Activated CD4-positive, alpha-beta T cell treated with anti-CD3 and anti-CD28 coated beads, Interleukin-2, amount 10 ng/mL, durations not matched to agents 7 days and 5 days (primary cell): ENCODE results near the gene TANGO2. TPM values are rescaled to one million over a fixed set of nuclear protein-coding genes. Genes with fewer than 3 reads are reported as not detected.
"Not testable (repeated sequence)": the region's sequence is repeated elsewhere in the genome, so short reads cannot be mapped to it uniquely, and the experiment has no call there.

Experiments
- CTCF ChIA-PET: fragments of 350-600 bp; sonication (Branson Sonifier 250); formaldehyde crosslinking; loops from one replicate; lab custom pipeline; 2021; ENCODE audit warnings: antibody characterized with exemption; lab: Charles Lee
- POLR2A ChIA-PET: fragments of 350-600 bp; sonication (Branson Sonifier 250); formaldehyde crosslinking; loops from one replicate; lab custom pipeline; 2021; ENCODE audit warnings: antibody characterized with exemption; lab: Charles Lee
- DNase-seq: peaks from one replicate; pipeline ENCODE4 v3.0.0-alpha.2; 2020
- H3K27ac Mint-ChIP-seq: one replicate; pipeline ENCODE4 v1.8.0; 2021; ENCODE audit warnings: mild to moderate bottlenecking, moderate library complexity, mixed read lengths
- H3K27me3 Mint-ChIP-seq: one replicate; pipeline ENCODE4 v1.8.0; 2021; ENCODE audit warnings: mixed read lengths
- H3K36me3 Mint-ChIP-seq: one replicate; pipeline ENCODE4 v1.8.0; 2021; ENCODE audit warnings: low read depth, mixed read lengths
- H3K4me1 Mint-ChIP-seq: one replicate; pipeline ENCODE4 v1.8.0; 2021; ENCODE audit warnings: mixed read lengths
- H3K4me3 Mint-ChIP-seq: one replicate; pipeline ENCODE4 v1.8.0; 2021; ENCODE audit warnings: mild to moderate bottlenecking, moderate library complexity, mixed read lengths
- H3K9me3 Mint-ChIP-seq: one replicate; pipeline ENCODE4 v1.8.0; 2021; ENCODE audit warnings: mixed read lengths
- total RNA-seq, 2 experiments: library from RNA; stranded (reverse); gene quantifications; one replicate each; pipeline ENCODE4 v1.2.3, GENCODE V29; 2021

The TANGO2 gene
- total RNA-seq, 2 experiments from 2014 or later, result 36.7 to 39.7 TPM

DNA sequence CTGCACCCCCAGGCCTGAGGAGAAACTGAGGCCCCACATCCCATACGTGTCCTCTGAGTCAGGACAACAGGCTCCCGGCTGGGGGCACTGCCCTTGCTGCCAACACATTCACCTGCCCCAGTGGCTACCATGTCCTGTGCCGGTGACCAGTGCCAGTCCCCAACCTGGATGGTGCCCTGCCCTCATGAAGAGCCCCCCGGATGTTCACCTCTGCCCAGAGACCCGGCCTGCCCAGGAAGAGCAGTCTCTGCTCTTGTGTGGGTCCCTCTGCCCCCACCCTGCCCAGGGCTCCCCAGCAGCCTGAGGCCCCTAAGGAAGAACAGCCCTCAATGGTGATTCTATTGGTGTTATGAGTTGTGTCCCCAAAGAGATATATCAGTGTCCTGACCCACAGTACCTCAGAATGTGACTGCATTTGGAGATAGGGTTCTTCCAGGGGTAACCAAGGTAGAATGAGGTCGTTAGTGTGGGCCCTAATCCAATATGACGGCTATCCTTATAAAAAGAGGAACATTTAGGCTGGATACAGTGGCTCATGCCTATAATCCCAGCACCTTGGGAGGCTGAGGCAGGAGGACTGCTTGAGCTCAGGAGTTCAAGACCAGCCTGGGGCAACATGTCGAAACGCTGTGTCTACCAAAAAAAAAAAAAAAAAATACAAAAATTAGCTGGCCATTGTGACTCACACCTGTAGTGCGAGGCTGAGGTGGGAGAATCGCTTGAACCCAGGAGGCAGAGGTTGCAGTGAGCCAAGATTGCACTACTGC lies 45.9 kb downstream of the TANGO2 start:
- H3K4me1 Mint-ChIP-seq, result no peaks in the 10 kb centered on the region
- DNase-seq, result no peak
- peak overlapping the region; percentile 50 for H3K27ac Mint-ChIP-seq
- H3K4me3 Mint-ChIP-seq, result no peak overlapping the region
- H3K27me3 Mint-ChIP-seq, result no peaks in the 10 kb centered on the region
- POLR2A ChIA-PET, result no interaction called here
- no peaks in the 10 kb centered on the region for H3K9me3 Mint-ChIP-seq
- peaks cover 5% of the 10 kb centered on the region for H3K36me3 Mint-ChIP-seq
- CTCF ChIA-PET, result no interaction called here

DNA sequence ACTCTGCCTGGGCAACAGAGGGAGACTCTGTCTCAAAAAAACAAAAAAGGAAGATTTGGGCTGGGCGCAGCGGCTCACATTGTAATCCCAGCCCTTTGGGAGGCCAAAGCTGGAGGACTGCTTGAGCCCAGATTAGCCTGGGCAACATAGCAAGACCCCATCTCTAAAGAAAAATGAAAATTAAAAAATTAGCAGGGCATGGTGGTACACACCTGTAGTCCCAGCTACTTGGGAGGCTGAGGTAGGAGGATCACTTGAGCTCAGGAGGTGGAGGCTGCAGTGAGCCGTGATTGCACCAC lies 46.4 kb downstream of the TANGO2 start:
- H3K9me3 Mint-ChIP-seq, DNase-seq, H3K4me1 Mint-ChIP-seq, H3K36me3 Mint-ChIP-seq, POLR2A ChIA-PET, H3K4me3 Mint-ChIP-seq, CTCF ChIA-PET, H3K27me3 Mint-ChIP-seq: not testable (repeated sequence)
- H3K27ac Mint-ChIP-seq, result peak overlapping the region; percentile 50

DNA sequence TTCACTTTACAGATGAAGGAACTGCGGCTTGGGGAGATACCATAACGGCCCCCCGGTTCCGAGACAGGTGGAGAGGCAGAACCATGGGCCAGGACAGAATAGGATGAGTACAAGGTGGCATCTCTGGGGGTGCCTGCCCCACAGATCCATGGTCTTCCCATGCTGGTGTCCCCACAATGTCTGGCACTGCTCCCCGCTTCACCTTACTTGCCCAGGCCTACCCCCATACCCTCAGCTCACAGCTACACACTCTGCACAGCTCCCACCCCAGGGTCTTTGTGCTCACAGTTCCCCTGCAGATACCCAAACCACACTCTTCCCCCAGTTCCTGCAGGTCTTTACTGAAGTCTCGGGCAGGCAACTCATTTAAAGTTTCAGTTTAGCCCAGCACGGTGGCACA lies 47.7 kb downstream of the TANGO2 start:
- Mint-ChIP-seq H3K9me3 (no peaks in the 10 kb centered on the region), H3K27ac (no peak overlapping the region), H3K4me1 (no peaks in the 10 kb centered on the region), H3K36me3 (peaks cover 3% of the 10 kb centered on the region), H3K27me3 (no peaks in the 10 kb centered on the region), H3K4me3 (no peak overlapping the region)
- ChIA-PET POLR2A (no interaction called here), CTCF (no interaction called here)
- DNase-seq, result no peak

GRCh38 chr22:20069331-20070042 lies 48.6 kb downstream of the TANGO2 start:
- Mint-ChIP-seq H3K36me3 (peaks cover 3% of the 10 kb centered on the region), H3K4me3 (no peak overlapping the region), H3K9me3 (no peaks in the 10 kb centered on the region), H3K4me1 (no peaks in the 10 kb centered on the region), H3K27me3 (no peaks in the 10 kb centered on the region), H3K27ac (no peak overlapping the region)
- CTCF ChIA-PET, result no interaction called here
- no peak for DNase-seq
- POLR2A ChIA-PET, result no interaction called here

GRCh38 chr22:20071524-20071972 lies 50.6 kb downstream of the TANGO2 start:
- H3K4me1 Mint-ChIP-seq, result no peaks in the 10 kb centered on the region
- H3K27ac Mint-ChIP-seq, result no peak overlapping the region
- no peaks in the 10 kb centered on the region for H3K9me3 Mint-ChIP-seq
- ChIA-PET POLR2A (no interaction called here), CTCF (interaction anchor here (1.0 kb wide), 1 partner anchor 11 kb away, joined by 3 read pairs; no protein-coding TSS in a partner anchor)
- H3K36me3 Mint-ChIP-seq, result no peaks in the 10 kb centered on the region
- DNase-seq, result no peak
- no peaks in the 10 kb centered on the region for H3K27me3 Mint-ChIP-seq
- H3K4me3 Mint-ChIP-seq, result no peak overlapping the region

GRCh38 chr22:20076627-20077172 lies 55.8 kb downstream of the TANGO2 start:
- Mint-ChIP-seq H3K27me3 (no peaks in the 10 kb centered on the region), H3K9me3 (no peaks in the 10 kb centered on the region), H3K36me3 (peaks cover 3% of the 10 kb centered on the region), H3K4me1 (peaks cover 16% of the 10 kb centered on the region), H3K27ac (no peak overlapping the region), H3K4me3 (no peak overlapping the region)
- ChIA-PET POLR2A (no interaction called here), CTCF (no interaction called here)
- no peak for DNase-seq

- H3K27me3 Mint-ChIP-seq, result no peaks in the 10 kb centered on the region
- peak within 1 kb of the TSS; percentile 93 for H3K27ac Mint-ChIP-seq
- peaks cover 6% of the 10 kb centered on the region for H3K36me3 Mint-ChIP-seq
- peak; percentile 63 for DNase-seq
- ChIA-PET POLR2A (no interaction called here), CTCF (no interaction called here)
- peak within 1 kb of the TSS; percentile 93 for H3K4me3 Mint-ChIP-seq
- peaks cover 48% of the 10 kb centered on the region for H3K4me1 Mint-ChIP-seq
- H3K9me3 Mint-ChIP-seq, result no peaks in the 10 kb centered on the region
These were observed 59.0 kb downstream of the TANGO2 start, which contains the start of gene DGCR8 for GRCh38 chr22:20079745-20080444. Gene DGCR8 (plus strand): TSS chr22:20080241. CDS start chr22:20085964, 5,723 bp downstream.

DNA sequence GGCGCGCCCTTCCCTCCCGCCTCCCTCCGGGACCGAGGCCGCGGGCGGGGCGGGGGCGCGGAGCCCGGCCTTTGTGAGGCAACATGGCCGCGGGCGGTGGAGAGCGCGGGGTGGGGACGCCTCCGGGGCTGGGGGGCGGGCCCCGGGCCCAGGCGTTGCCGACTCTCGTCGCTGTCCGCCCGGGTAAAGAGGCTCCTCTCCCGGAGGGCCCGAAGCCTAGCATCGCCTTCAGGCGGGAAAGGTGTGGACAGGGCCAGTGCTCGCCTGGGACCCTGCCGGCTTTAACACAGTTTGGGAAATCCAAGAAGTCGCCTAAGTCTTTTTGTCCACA lies 59.5 kb downstream of the TANGO2 start:
- peaks cover 49% of the 10 kb centered on the region for H3K4me1 Mint-ChIP-seq
- peak overlapping the region; percentile 87 for H3K4me3 Mint-ChIP-seq
- POLR2A ChIA-PET, result interaction anchor here (1.4 kb wide), 1 partner anchor 20 kb away, joined by 3 read pairs; no protein-coding TSS in a partner anchor
- CTCF ChIA-PET, result no interaction called here
- H3K27me3 Mint-ChIP-seq, result no peaks in the 10 kb centered on the region
- no peaks in the 10 kb centered on the region for H3K9me3 Mint-ChIP-seq
- peak; percentile 74 for DNase-seq
- H3K27ac Mint-ChIP-seq, result peak overlapping the region; percentile 88
- H3K36me3 Mint-ChIP-seq, result peaks cover 6% of the 10 kb centered on the region

DNA sequence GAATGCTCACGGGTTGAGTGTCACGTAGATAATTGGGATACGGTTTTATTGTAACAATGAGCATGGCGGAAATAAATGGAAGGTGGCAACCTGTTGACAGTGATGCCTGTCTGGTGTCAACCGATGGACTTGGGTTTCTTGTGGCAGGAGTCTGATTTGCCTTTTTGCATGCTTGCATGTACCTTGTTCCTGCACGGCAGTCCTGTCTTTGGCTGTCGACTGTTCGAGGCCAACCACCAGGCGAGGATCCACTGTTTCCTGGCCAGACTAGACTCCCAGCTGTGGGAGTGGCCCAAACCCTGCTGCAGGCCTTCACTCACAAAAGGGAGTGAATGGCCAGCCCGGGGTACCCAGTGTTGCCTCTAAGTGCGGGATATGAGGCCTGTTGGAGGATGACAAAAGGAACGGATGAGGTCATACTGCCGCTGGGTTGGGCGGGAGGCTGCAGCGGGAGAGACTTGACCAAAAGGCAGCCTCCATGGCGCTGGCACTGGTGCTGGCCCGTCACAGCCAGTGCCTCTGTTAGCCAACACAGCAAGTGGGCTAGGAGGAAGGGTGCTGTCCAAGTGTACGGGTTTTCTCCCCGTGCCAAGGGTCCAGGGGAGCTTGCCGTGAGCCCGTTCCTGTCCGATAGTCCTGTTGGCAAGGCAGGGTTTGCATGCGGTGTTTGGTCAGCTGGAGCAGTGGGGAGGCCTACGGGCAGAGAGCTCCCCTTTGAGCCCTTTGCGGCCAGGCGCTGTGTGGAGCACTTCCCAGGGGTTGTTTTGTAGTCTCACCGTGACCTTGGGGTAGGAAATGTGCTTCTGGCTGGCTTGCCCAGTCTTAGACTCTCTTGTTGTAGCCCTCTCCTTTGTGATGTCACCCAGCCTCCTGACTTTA lies 60.1 kb downstream of the TANGO2 start:
- CTCF ChIA-PET, result interaction anchor here (1.1 kb wide), 1 partner anchor 65 kb away, joined by 3 read pairs; no protein-coding TSS in a partner anchor
- POLR2A ChIA-PET, result interaction anchor here (1.4 kb wide), 1 partner anchor 20 kb away, joined by 3 read pairs; no protein-coding TSS in a partner anchor
- peaks cover 7% of the 10 kb centered on the region for H3K36me3 Mint-ChIP-seq
- no peaks in the 10 kb centered on the region for H3K27me3 Mint-ChIP-seq
- peak overlapping the region; percentile 87 for H3K4me3 Mint-ChIP-seq
- DNase-seq, result peak; percentile 12
- H3K9me3 Mint-ChIP-seq, result no peaks in the 10 kb centered on the region
- H3K27ac Mint-ChIP-seq, result peak overlapping the region; percentile 88
- H3K4me1 Mint-ChIP-seq, result peaks cover 49% of the 10 kb centered on the region

DNA sequence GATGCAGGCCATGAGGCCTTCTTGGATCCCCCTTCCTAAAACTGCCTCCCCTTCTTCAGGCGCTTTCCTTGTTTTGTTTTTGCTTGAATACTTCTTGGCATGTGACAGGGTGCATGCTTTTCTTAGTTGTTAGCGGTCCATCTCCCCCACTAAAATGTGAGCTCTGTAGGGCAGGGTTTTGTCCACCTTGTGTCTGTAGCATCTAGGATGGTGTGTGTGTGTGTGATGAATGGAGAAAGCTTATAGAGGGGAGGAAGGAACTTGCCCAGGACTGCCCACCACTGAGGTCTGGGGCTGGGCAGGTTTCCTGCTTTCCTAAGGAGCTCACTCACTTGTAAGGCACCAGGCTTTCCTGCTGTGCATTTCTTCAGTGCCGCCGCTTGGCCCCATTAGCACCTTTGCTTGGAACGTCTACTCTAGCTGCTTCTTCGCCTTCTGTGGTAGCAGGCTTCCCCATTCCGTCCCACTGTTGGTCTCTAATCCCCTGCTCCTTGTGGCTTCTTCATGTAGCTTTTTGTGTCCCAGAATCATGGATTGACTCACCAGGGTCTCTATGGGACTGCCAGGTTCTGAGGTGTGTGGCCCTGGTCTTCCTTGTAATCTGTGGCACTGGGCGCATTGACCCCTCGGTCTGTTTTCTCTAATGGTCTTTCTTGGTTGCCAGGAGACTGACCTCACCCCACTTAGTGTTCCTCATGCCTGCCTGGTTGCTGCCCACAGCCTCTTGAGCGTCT lies 62.4 kb downstream of the TANGO2 start:
- ChIA-PET POLR2A (no interaction called here), CTCF (interaction anchor here (0.7 to 1.2 kb wide), 4 partner anchors 8 to 28 kb away, joined by 3 to 4 read pairs (median 3); no protein-coding TSS in a partner anchor)
- no peak for DNase-seq
- peak overlapping the region; percentile 1 for H3K4me3 Mint-ChIP-seq
- no peak overlapping the region for H3K27ac Mint-ChIP-seq
- no peaks in the 10 kb centered on the region for H3K9me3 Mint-ChIP-seq
- peaks cover 52% of the 10 kb centered on the region for H3K4me1 Mint-ChIP-seq
- H3K27me3 Mint-ChIP-seq, result no peaks in the 10 kb centered on the region
- peaks cover 24% of the 10 kb centered on the region for H3K36me3 Mint-ChIP-seq

GRCh38 chr22:20083891-20084546 lies 63.1 kb downstream of the TANGO2 start:
- peaks cover 52% of the 10 kb centered on the region for H3K4me1 Mint-ChIP-seq
- H3K36me3 Mint-ChIP-seq, result peaks cover 29% of the 10 kb centered on the region
- H3K9me3 Mint-ChIP-seq, result no peaks in the 10 kb centered on the region
- H3K27me3 Mint-ChIP-seq, result no peaks in the 10 kb centered on the region
- ChIA-PET POLR2A (no interaction called here), CTCF (interaction anchor here (1.2 kb wide), 1 partner anchor 10 kb away, joined by 3 read pairs; no protein-coding TSS in a partner anchor)
- H3K4me3 Mint-ChIP-seq, result no peak overlapping the region
- H3K27ac Mint-ChIP-seq, result no peak overlapping the region
- DNase-seq, result no peak
